Uterus (tissue), 2 donors: ENCODE data around the gene IFITM1.

Experiments
- CTCF ChIP-seq, 4 experiments: fragments of 200-600 bp in 2 of 4; fragments of 450-650 bp in 2 of 4; sonication (generic) in 2 of 4; IDR thresholded peaks; one replicate each; pipeline ENCODE4 v1.5.1; 2016 to 2019; ENCODE audit warnings: antibody characterized with exemption in 4 of 4, mild to moderate bottlenecking in 2 of 4, moderate library complexity in 1 of 4
- POLR2A ChIP-seq, 2 donors: fragments of 450-650 bp; IDR thresholded peaks; one replicate each; pipeline ENCODE4 v1.6.1; 2016; ENCODE audit warnings: antibody characterized with exemption in 2 of 2, mild to moderate bottlenecking in 1 of 2, moderate library complexity in 1 of 2

GRCh38 chr11:270451-271318, 43.2 kb upstream of the IFITM1 start:
- TF ChIP-seq POLR2A (IDR thresholded peaks at IDR 0.05) (no peak), CTCF (IDR thresholded peaks at IDR 0.05) (no peak)
